Loucy (cell line): ENCODE measurements around the gene AKIP1.

Experiments used
- H2AFZ ChIP-seq: fragments of 200-600 bp; sonication (generic); 2 replicates; pipeline ENCODE4 v1.6.0; 2016; ENCODE audit warnings: antibody characterized with exemption, mild to moderate bottlenecking, low read length, moderate library complexity
- H3F3A ChIP-seq: fragments of 200-600 bp; 2 replicates; pipeline ENCODE4 v1.6.0; 2016; ENCODE audit warnings: antibody characterized with exemption, low read depth, mild to moderate bottlenecking
- H3K27me3 ChIP-seq: fragments of 200-600 bp; sonication (generic); 2 replicates; pipeline ENCODE4 v1.6.1; 2014; ENCODE audit warnings: low read length, mild to moderate bottlenecking; ENCODE audit not compliant: insufficient read depth, poor library complexity, severe bottlenecking
- H3K36me3 ChIP-seq: fragments of 200-600 bp; sonication (generic); 2 replicates; pipeline ENCODE4 v1.6.1; 2016; ENCODE audit warnings: low read length; ENCODE audit not compliant: insufficient read depth
- H3K4me1 ChIP-seq: fragments of 200-600 bp; sonication (generic); 2 replicates; pipeline ENCODE4 v1.5.1; 2014; ENCODE audit warnings: low read length, mild to moderate bottlenecking; ENCODE audit not compliant: insufficient read depth, poor library complexity, severe bottlenecking
- H3K4me2 ChIP-seq: fragments of 200-600 bp; sonication (generic); 2 replicates; pipeline ENCODE4 v1.6.0; 2014; ENCODE audit warnings: antibody characterized with exemption, low read length, low read depth, mild to moderate bottlenecking; ENCODE audit not compliant: poor library complexity, severe bottlenecking
- H3K4me3 ChIP-seq: fragments of 200-600 bp; sonication (generic); 2 replicates; pipeline ENCODE4 v1.5.1; 2014; ENCODE audit warnings: low read length, mild to moderate bottlenecking, mixed read lengths; ENCODE audit not compliant: poor library complexity, severe bottlenecking
- H3K79me2 ChIP-seq: fragments of 200-600 bp; sonication (generic); 2 replicates; pipeline ENCODE4 v1.6.1; 2014; ENCODE audit warnings: low read length; ENCODE audit not compliant: insufficient read depth
- H3K9ac ChIP-seq: fragments of 200-600 bp; sonication (generic); 2 replicates; pipeline ENCODE4 v1.6.0; 2014; ENCODE audit warnings: mild to moderate bottlenecking, low read depth, low read length, moderate library complexity; ENCODE audit not compliant: poor library complexity, severe bottlenecking
- H3K9me2 ChIP-seq: fragments of 200-600 bp; sonication (generic); replicated peaks from 2 replicates; pipeline ENCODE4 v1.6.1; 2016; ENCODE audit warnings: low read depth, low read length, mixed read lengths
- H3K9me3 ChIP-seq: fragments of 200-600 bp; sonication (generic); 2 replicates; pipeline ENCODE4 v1.6.1; 2014; ENCODE audit warnings: mild to moderate bottlenecking, antibody characterized with exemption, low read length, low read depth; ENCODE audit not compliant: insufficient read depth
- H4K20me1 ChIP-seq: fragments of 200-600 bp; sonication (generic); 2 replicates; pipeline ENCODE4 v1.6.0; 2014; ENCODE audit warnings: antibody characterized with exemption, low read length, mild to moderate bottlenecking; ENCODE audit not compliant: insufficient read depth, poor library complexity, severe bottlenecking
- CTCF ChIP-seq: fragments of 200-600 bp; sonication (generic); conservative IDR thresholded peaks from 2 replicates; pipeline ENCODE4 v1.5.1; 2014; ENCODE audit warnings: mild to moderate bottlenecking, antibody characterized with exemption, low read length
- EZH2phosphoT487 ChIP-seq: fragments of 200-600 bp; IDR thresholded peaks from 2 replicates; pipeline ENCODE4 v1.6.1; 2018; ENCODE audit warnings: antibody characterized with exemption, mild to moderate bottlenecking, moderate library complexity, borderline replicate concordance

The AKIP1 gene

GRCh38 chr11:8963569-8964323, 52.8 kb downstream of the AKIP1 start:
- Histone ChIP-seq H3K4me3 (peak overlapping the region; percentile 97), H3K79me2 (peaks cover 45% of the 10 kb centered on the region), H3K27me3 (no peaks in the 10 kb centered on the region), H4K20me1 (peaks cover 25% of the 10 kb centered on the region), H3K9me2 (no peaks in the 10 kb centered on the region), H3K9ac (peak overlapping the region; percentile 89), H3F3A (no peaks in the 10 kb centered on the region), H3K36me3 (0 out of 2 replicates have a peak, but pooled peaks cover 3% of the 10 kb centered on the region), H3K9me3 (no peaks in the 10 kb centered on the region), H3K4me1 (peaks cover 30% of the 10 kb centered on the region), H2AFZ (peak overlapping the region; percentile 97), H3K4me2 (peak overlapping the region; percentile 99)
- TF ChIP-seq CTCF (no peak), EZH2phosphoT487 (no peak)

- H4K20me1 ChIP-seq = peaks cover 17% of the 10 kb centered on the region
- H3K9ac ChIP-seq = peak within 1 kb of the TSS; percentile 89
- H2AFZ ChIP-seq = peak within 1 kb of the TSS; percentile 97
- H3K27me3 ChIP-seq = no peaks in the 10 kb centered on the region
- H3K79me2 ChIP-seq = peaks cover 38% of the 10 kb centered on the region
- peak within 1 kb of the TSS; percentile 99 for H3K4me2 ChIP-seq
- TF ChIP-seq EZH2phosphoT487 (no peak), CTCF (no peak)
- H3K4me1 ChIP-seq = peaks cover 30% of the 10 kb centered on the region
- no peaks in the 10 kb centered on the region for H3F3A ChIP-seq
- peak within 1 kb of the TSS; percentile 97 for H3K4me3 ChIP-seq
- no peaks in the 10 kb centered on the region for H3K36me3 ChIP-seq
- no peaks in the 10 kb centered on the region for H3K9me3 ChIP-seq
- H3K9me2 ChIP-seq = no peaks in the 10 kb centered on the region
Measured at GRCh38 chr11:8964324-8965320, 53.6 kb downstream of the AKIP1 start, which contains the start of gene TMEM9B. Gene TMEM9B, minus strand, starts transcription at chr11:8964442. Its CDS starts 129 bp downstream, at chr11:8964313.

GRCh38 chr11:8967184-8967583, 56.2 kb downstream of the AKIP1 start:
- H3K27me3 ChIP-seq = no peaks in the 10 kb centered on the region
- H4K20me1 ChIP-seq = peaks cover 16% of the 10 kb centered on the region
- no peak overlapping the region for H3K4me2 ChIP-seq
- no peaks in the 10 kb centered on the region for H3K36me3 ChIP-seq
- no peak overlapping the region for H3K4me3 ChIP-seq
- no peaks in the 10 kb centered on the region for H3K9me2 ChIP-seq
- no peak overlapping the region for H2AFZ ChIP-seq
- H3K9me3 ChIP-seq = no peaks in the 10 kb centered on the region
- H3F3A ChIP-seq = no peaks in the 10 kb centered on the region
- no peak overlapping the region for H3K9ac ChIP-seq
- peaks cover 26% of the 10 kb centered on the region for H3K79me2 ChIP-seq
- H3K4me1 ChIP-seq = peaks cover 18% of the 10 kb centered on the region
- TF ChIP-seq EZH2phosphoT487 (no peak), CTCF (no peak)
